Heart left ventricle (tissue), 13 donors: ENCODE results near the gene CRACDL.

ENCODE experiments used
- POLR2A ChIP-seq, 2 donors: fragments of 450-650 bp; IDR thresholded peaks; one replicate each; pipeline ENCODE4 v1.6.1; 2017; ENCODE audit warnings: antibody characterized with exemption in 2 of 2, mild to moderate bottlenecking in 2 of 2, moderate library complexity in 2 of 2
- TF ChIP-seq, protein P1 (sequence below), 12 donors: fragments of 200-600 bp; sonication (generic) in 4 of 12; IDR thresholded peaks; one replicate each; pipeline versions ENCODE4 v1.5.0 to v1.8.0; 2018 to 2022; ENCODE audit warnings: antibody characterized with exemption in 12 of 12, mild to moderate bottlenecking in 5 of 12
- donor health status: ischemic (EF 13 %, LVEDD 7.1; RV severe dilation, severe dysfunction).
- donor health status: DM: no; HTN: yes; CAD: no.
- donor health status: DM: no; HTN: no; CAD: no.
- donor health status: ischemic (EF 25% LVEDD 6.9; RV normal size, moderate dysfunction).
- donor health status: ischemic (EF 25% LVEDD 5.7; RV mildly dilated, moderate dysfunction).
- donor health status: ischemic (EF 35%, LVEDD 5.7; RV mildly dilated, moderate dysfunction).
- donor health status: nonischemic (EF 11% LVEDD 7.7; RV severe dilation, severe dysfunction).
- donor health status: DM: yes; HTN: yes; CAD: no.
- donor health status: PGD.
- donor health status: ischemic (EF 29% LVEDD 5.4; RV normal size, mild dysfunction).
- donor health status: nonischemic (EF 23%, LVEDD 6.1; RV moderate dilation, normal function).

DNA sequence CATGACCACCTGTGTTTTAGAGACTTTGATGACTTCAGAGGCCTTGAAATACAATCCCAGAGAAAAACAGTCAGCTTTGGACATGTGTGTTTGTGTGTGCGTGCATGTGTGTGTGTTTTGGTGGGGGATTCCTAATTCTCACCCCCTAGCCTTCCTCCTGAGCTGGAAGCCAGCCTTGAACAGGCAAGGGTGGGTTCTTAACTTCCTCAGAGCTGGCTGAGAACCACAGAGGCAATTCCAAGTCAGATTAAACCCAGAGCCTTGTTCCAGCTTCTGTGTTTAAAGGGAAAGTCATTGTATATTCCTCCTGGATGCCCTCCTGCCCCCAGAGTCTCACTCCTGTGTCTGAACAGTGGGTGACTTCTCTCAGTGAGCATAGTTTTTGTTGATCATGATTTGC is 159.9 kb downstream of the CRACDL start:
- TF ChIP-seq POLR2A (IDR thresholded peaks at IDR 0.05): no peak
- TF ChIP-seq, protein P1, sequence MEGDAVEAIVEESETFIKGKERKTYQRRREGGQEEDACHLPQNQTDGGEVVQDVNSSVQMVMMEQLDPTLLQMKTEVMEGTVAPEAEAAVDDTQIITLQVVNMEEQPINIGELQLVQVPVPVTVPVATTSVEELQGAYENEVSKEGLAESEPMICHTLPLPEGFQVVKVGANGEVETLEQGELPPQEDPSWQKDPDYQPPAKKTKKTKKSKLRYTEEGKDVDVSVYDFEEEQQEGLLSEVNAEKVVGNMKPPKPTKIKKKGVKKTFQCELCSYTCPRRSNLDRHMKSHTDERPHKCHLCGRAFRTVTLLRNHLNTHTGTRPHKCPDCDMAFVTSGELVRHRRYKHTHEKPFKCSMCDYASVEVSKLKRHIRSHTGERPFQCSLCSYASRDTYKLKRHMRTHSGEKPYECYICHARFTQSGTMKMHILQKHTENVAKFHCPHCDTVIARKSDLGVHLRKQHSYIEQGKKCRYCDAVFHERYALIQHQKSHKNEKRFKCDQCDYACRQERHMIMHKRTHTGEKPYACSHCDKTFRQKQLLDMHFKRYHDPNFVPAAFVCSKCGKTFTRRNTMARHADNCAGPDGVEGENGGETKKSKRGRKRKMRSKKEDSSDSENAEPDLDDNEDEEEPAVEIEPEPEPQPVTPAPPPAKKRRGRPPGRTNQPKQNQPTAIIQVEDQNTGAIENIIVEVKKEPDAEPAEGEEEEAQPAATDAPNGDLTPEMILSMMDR (IDR thresholded peaks at IDR 0.05): no peak
